ENCODE measurements around the gene DHX8.

Gene DHX8

DNA sequence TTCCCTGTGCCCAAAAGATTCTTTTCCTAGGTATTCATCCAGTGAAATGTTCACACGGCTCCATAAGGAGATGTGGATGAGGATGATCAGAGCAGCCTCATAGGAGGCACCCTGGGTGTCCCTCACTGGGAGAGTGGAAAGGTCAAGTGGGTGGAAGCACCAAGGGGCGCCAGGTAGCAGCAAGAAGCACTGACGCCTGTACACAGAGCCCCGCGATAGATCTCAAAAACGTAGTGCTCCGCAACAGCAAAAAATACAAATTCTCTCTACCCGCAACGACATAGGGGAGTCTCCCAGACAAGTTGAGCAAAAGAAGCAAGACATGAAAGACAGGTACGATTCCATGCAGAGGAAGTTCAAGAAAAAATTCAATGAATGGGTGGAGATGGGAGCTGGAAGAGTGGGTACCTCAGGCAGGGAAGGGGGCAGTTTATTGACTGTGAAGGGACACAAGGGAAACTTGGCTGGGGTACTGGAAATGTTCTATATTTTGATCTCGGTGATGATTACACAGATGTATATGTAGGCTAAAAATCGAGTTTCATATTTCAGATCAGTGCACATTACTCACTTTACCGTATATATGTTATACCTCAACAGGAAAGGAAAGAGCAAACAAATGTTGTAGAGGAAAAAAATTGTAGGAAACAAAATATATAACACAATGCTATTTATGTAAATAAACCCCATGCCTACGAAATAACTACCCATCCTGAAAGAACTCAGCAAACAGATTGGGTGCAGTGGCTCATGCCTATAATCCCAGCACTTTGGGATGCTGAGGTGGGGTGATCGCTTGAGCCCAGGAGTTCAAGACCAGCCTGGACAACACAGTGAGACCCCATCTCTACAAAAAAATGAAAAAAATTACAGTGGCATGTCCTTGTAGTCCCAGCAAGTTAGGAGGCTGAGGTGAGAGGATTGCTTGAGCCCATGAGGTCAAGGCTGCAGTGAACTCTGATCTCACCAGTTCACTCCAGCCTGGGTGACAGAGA lies 80.1 kb downstream of the DHX8 start:
- FAIRE-seq (no peak), DNase-seq (ENCODE audit: insufficient read length, low spot score) (no peak)

DNA sequence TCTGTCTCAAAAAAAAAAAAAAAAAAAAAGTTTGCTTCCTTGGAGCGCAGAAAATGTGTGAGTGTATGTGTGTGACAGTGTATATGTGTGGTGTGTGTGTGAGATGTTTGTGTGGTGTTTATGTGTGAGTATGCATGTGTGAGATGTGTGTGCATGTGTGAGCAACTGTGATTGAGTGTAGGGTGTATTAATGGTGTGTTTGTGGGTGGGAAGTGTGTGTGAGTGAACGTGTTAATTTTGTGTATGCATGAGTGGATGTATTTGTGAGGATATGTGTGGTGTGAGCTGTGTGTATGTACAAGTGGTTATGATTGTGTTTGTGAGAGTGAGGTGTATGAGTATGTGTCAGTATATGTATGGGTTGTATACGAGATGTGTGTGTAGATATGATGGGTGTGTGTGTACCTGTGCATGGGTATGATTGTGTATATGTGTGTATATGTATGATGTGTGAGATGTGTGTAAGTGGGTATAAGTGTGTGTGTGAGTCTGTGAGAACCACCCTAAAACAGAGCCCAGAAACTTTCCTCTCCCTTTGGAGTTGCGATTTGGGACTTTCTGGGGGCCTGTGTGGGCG lies 84.8 kb downstream of the DHX8 start:
- FAIRE-seq (peak; percentile 88), DNase-seq (ENCODE audit: insufficient read length, low spot score) (no peak)

DNA sequence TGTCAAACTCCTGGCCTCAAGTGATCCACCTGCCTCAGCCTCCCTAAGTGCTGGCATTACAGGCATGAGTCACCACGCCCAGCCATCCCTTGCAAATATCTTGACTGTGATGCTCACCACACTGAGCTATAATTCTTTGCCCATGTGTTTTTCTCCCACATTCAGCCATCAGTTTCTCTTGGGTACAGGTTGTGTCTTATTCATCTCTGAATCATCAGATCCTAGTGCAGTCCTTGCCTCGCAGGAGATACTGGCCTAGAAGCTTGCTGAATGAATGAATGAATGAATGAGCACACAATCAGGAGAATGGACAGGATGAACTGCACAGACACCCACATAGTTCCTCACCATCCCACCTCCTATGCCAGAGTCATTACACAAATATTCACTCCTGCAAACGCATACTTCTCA lies 86.7 kb downstream of the DHX8 start:
- peak; percentile 65 for DNase-seq (ENCODE audit: insufficient read length, low spot score)
- peak; percentile 49 for FAIRE-seq

DNA sequence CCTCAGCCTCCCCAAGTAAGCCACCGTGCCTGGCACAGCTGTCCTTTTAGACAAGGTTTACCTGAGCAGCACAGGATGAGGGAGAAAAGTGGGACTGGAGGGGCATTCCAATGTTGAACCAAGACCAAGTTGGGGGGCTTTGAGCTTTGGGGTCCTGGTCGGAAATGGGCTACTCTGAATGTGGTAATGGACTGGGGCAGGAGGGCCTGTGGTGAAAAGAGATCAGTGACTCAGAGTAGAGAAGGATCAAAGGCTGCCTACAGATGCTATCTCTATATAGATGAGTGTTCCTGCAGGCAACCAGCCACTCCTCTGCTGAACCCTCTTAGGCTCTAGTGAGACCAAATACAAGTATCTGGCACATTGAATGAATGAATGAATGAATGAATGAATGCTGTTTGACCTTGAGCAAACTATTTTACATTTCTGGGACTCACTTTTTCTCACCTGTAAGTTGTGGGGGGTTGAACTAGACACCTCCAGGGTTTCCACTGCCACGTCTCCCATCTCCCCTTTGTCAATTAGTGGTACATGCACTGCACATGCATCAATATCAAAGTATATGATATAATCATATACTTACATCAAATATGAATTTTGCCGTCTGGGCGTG lies 88.7 kb downstream of the DHX8 start:
- no peak for DNase-seq (ENCODE audit: insufficient read length, low spot score)
- FAIRE-seq = no peak

DNA sequence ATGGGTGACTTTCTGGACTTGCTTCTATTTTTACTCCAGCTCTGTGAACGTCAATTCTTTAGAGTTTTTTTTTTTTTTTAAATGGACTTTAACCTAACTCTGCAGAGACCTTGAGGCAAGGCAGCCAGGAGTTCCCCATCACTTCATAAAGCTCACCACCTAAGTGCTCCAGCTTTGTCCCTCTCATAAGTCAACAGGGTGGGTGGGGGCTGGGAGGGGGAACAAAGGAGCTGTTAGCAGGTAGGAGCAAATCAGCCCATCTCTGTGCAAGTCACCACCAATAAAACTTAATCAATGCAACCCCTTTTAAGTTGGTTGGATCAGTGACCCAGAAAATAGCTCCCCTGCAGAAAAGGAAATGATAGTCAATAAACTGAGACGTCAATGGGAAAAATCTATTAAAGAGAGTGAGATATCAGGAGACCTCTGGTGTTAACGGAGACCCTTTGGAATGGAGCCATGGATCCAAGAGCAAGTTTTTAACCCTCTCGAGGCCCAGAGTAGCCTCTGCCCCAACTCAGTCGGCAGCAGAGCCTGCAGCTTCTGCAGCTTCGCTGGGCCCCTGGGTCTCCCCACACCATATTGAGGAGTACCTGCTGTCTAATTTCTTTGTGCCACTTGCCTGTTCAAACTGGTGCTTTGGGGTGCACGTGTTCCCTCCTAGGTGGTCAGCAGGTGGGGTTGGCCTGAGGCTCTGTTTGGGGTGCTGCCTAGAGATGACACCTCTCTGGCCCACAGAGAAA lies 90.0 kb downstream of the DHX8 start:
- FAIRE-seq = no peak
- DNase-seq (ENCODE audit: insufficient read length, low spot score) = no peak

DNA sequence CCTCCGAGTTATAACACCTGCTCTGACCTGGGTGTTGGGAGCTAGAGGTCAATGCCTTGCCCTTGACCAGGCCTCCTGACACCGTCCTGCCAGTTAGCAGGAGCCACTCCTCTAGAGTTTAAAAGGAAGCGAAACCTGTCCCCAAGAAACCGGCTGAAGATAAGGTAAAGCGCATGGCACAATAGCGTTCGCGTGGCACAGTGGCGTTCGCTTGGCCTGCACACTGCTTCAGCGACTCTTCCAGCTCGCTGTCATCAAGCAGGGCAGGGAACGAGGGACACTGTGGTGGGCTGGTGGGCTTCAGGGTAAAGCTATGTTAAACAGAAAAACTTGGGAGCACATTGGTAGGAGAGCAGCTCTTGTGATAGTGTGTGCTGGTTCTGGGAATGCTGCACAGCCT lies 90.6 kb downstream of the DHX8 start:
- FAIRE-seq (no peak), DNase-seq (ENCODE audit: insufficient read length, low spot score) (no peak)

DNA sequence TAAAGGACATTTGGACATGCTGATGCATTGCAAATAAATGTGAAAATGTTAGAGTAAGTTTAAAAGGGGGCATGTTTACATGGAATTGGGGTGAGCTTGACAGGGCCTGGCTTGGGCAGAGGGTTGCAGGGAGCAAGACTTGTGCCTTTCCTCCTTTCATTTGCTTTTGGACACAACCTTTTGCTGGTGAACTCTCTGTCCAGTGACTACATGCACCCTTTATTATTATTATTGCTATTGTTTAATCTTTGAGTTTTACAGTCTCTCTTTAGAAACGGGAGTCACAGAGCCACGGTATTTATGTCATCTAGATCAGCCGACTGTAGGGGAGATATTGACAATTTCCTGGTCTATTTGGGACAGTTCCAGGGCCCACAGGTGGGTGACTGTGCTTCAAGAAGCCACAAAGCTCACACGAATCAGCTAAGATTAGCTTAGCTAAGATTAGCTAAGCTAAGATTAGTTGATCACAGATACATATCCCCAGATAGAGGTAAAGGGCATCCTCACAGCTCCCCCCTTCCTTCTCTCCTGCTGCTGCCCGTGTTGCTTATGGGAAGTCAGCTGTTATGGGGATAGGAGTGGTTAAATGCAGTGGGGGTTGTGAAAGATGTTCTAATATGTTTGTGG lies 91.2 kb downstream of the DHX8 start:
- FAIRE-seq (no peak), DNase-seq (ENCODE audit: insufficient read length, low spot score) (no peak)

Measured in HTR-8/SVneo (cell line).